ENCODE data around the gene FBXL16. TPM values are rescaled to one million over a fixed set of nuclear protein-coding genes. Genes with fewer than 3 reads are reported as not detected.

FBXL16 gene
- total RNA-seq, 1 donor from 2014 or later = not detected

Other genes with a start within 250 kb of the FBXL16 start
- 26.5 TPM for gene CAPN15, start 178.1 kb downstream of the FBXL16 start, total RNA-seq (ENCODE audit: insufficient read depth, low replicate concordance)
- not detected for gene PRR35, start 145.4 kb downstream of the FBXL16 start, total RNA-seq (ENCODE audit: insufficient read depth, low replicate concordance)
- gene NHLRC4, start 138.8 kb downstream of the FBXL16 start, total RNA-seq (ENCODE audit: insufficient read depth, low replicate concordance) = 0.48 TPM
- 18.5 TPM for gene PIGQ, start 135.8 kb downstream of the FBXL16 start, total RNA-seq (ENCODE audit: insufficient read depth, low replicate concordance)
- 12.3 TPM for gene RAB40C, start 115.7 kb downstream of the FBXL16 start, total RNA-seq (ENCODE audit: insufficient read depth, low replicate concordance)
- gene WFIKKN1, start 74.8 kb downstream of the FBXL16 start, total RNA-seq (ENCODE audit: insufficient read depth, low replicate concordance) = 1.4 TPM
- 48.6 TPM for gene METTL26, start 69.5 kb downstream of the FBXL16 start, total RNA-seq (ENCODE audit: insufficient read depth, low replicate concordance)
- gene MCRIP2, start 64.0 kb downstream of the FBXL16 start, total RNA-seq (ENCODE audit: insufficient read depth, low replicate concordance) = 24.6 TPM
- gene WDR90, start 56.4 kb downstream of the FBXL16 start, total RNA-seq (ENCODE audit: insufficient read depth, low replicate concordance) = 30.8 TPM
- gene RHOT2, start 37.7 kb downstream of the FBXL16 start, total RNA-seq (ENCODE audit: insufficient read depth, low replicate concordance) = 33.2 TPM
- gene RHBDL1, start 30.1 kb downstream of the FBXL16 start, total RNA-seq (ENCODE audit: insufficient read depth, low replicate concordance) = 1.9 TPM
- gene STUB1, start 25.4 kb downstream of the FBXL16 start, total RNA-seq (ENCODE audit: insufficient read depth, low replicate concordance) = 99.7 TPM
- gene JMJD8, start 21.5 kb downstream of the FBXL16 start, total RNA-seq (ENCODE audit: insufficient read depth, low replicate concordance) = 20.5 TPM
- 2.6 TPM for gene WDR24, start 15.4 kb downstream of the FBXL16 start, total RNA-seq (ENCODE audit: insufficient read depth, low replicate concordance)
- gene METRN, start 9.3 kb upstream of the FBXL16 start, total RNA-seq (ENCODE audit: insufficient read depth, low replicate concordance) = 85.7 TPM
- 35.6 TPM for gene ANTKMT, start 15.3 kb upstream of the FBXL16 start, total RNA-seq (ENCODE audit: insufficient read depth, low replicate concordance)
- 0.24 TPM for gene CCDC78, start 20.6 kb upstream of the FBXL16 start, total RNA-seq (ENCODE audit: insufficient read depth, low replicate concordance)
- gene HAGHL, start 21.3 kb upstream of the FBXL16 start, total RNA-seq (ENCODE audit: insufficient read depth, low replicate concordance) = 7.5 TPM
- gene CIAO3, start 35.2 kb upstream of the FBXL16 start, total RNA-seq (ENCODE audit: insufficient read depth, low replicate concordance) = 32.5 TPM
- gene MSLN, start 54.9 kb upstream of the FBXL16 start, total RNA-seq (ENCODE audit: insufficient read depth, low replicate concordance) = 26.2 TPM
- gene RPUSD1, start 82.6 kb upstream of the FBXL16 start, total RNA-seq (ENCODE audit: insufficient read depth, low replicate concordance) = 5.5 TPM
- gene CHTF18, start 82.8 kb upstream of the FBXL16 start, total RNA-seq (ENCODE audit: insufficient read depth, low replicate concordance) = 7.7 TPM
- gene GNG13, start 94.9 kb upstream of the FBXL16 start, total RNA-seq (ENCODE audit: insufficient read depth, low replicate concordance) = not detected

Data from umbilical cord (tissue), 1 donor.